Osteocyte (in vitro differentiated cells): ENCODE results near the gene HMGN1. TPM values are rescaled to one million over a fixed set of nuclear protein-coding genes. Genes with fewer than 3 reads are reported as not detected.
"Not testable (repeated sequence)": the region's sequence is repeated elsewhere in the genome, so short reads cannot be mapped to it uniquely, and the experiment has no call there.

Experiments used
- DNase-seq: peaks from one replicate; pipeline ENCODE4 v3.0.0; 2021; ENCODE audit warnings: mixed read lengths; ENCODE audit not compliant: unreplicated experiment; ENCODE audit errors: extremely low spot score
- H3K27ac Mint-ChIP-seq: one replicate; pipeline ENCODE4 v1.8.0; 2021; ENCODE audit warnings: mild to moderate bottlenecking, mixed read lengths; ENCODE audit not compliant: unreplicated experiment
- H3K27me3 Mint-ChIP-seq: one replicate; pipeline ENCODE4 v1.8.0; 2021; ENCODE audit warnings: mixed read lengths; ENCODE audit not compliant: unreplicated experiment
- H3K36me3 Mint-ChIP-seq: one replicate; pipeline ENCODE4 v1.8.0; 2021; ENCODE audit warnings: mixed read lengths; ENCODE audit not compliant: unreplicated experiment
- H3K4me1 Mint-ChIP-seq: one replicate; pipeline ENCODE4 v1.8.0; 2021; ENCODE audit warnings: mixed read lengths; ENCODE audit not compliant: unreplicated experiment
- H3K4me3 Mint-ChIP-seq: one replicate; pipeline ENCODE4 v1.8.0; 2021; ENCODE audit warnings: mild to moderate bottlenecking, moderate library complexity, mixed read lengths; ENCODE audit not compliant: unreplicated experiment
- H3K9me3 Mint-ChIP-seq: one replicate; pipeline ENCODE4 v1.8.0; 2021; ENCODE audit warnings: mixed read lengths; ENCODE audit not compliant: unreplicated experiment
- total RNA-seq: library from RNA; stranded (reverse); gene quantifications from 2 replicates; pipeline ENCODE4 v1.2.1, GENCODE V29; 2021
- TF ChIP-seq, protein P1 (sequence below): fragments of 200-600 bp; sonication (generic); IDR thresholded peaks from 2 replicates; pipeline ENCODE4 v1.5.0; 2021; ENCODE audit warnings: antibody characterized with exemption, mild to moderate bottlenecking, moderate library complexity

Gene HMGN1
- total RNA-seq, 1 donor from 2014 or later, result 289 TPM

DNA sequence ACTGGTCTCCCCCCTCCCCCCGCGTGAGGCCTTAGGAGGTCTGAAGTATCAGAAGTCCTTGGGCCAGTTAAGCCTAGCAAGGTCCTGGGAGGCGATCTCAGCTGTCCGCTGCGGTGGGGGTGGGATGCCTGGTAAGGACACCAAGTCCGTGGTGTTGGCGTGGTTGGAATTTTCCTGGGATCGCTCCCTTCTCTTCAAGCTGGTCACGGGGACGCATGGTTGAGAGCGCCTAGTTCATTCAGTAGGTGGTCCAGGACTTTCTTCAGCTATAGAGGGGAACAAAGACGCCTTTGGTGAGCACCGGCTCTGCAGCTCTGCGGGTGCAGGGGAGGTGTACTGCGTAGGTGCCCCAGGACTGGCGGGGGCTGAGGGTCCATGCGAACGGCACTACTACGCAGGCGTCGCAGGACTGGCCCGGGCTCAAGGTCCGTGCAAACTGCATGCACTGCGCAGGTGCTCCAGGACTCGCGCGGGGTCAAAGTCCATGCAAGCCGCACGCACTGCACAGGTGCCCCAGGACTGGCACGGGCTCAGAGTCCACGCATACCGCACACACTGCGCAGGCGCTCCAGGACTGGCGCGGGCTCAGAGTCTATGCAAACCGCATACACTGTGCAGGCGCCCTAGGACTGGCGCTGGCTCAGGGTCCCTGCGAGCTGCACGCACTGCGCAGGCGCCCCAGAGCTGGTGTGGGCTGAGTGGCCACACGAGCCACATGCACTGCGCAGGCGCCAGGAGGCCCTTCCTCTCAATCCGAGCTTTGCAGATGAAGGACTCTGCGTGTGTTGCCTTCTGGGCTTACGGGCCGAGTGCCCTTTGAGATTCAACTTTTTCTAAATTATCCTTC, 36.6 kb upstream of the HMGN1 start:
- Mint-ChIP-seq H3K36me3 (peaks cover 2% of the 10 kb centered on the region), H3K9me3 (no peaks in the 10 kb centered on the region), H3K4me1 (peaks cover 40% of the 10 kb centered on the region), H3K27me3 (no peaks in the 10 kb centered on the region), H3K27ac (no peak overlapping the region), H3K4me3 (no peak overlapping the region)
- TF ChIP-seq, protein P1, sequence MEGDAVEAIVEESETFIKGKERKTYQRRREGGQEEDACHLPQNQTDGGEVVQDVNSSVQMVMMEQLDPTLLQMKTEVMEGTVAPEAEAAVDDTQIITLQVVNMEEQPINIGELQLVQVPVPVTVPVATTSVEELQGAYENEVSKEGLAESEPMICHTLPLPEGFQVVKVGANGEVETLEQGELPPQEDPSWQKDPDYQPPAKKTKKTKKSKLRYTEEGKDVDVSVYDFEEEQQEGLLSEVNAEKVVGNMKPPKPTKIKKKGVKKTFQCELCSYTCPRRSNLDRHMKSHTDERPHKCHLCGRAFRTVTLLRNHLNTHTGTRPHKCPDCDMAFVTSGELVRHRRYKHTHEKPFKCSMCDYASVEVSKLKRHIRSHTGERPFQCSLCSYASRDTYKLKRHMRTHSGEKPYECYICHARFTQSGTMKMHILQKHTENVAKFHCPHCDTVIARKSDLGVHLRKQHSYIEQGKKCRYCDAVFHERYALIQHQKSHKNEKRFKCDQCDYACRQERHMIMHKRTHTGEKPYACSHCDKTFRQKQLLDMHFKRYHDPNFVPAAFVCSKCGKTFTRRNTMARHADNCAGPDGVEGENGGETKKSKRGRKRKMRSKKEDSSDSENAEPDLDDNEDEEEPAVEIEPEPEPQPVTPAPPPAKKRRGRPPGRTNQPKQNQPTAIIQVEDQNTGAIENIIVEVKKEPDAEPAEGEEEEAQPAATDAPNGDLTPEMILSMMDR, result no peak
- no peak for DNase-seq

DNA sequence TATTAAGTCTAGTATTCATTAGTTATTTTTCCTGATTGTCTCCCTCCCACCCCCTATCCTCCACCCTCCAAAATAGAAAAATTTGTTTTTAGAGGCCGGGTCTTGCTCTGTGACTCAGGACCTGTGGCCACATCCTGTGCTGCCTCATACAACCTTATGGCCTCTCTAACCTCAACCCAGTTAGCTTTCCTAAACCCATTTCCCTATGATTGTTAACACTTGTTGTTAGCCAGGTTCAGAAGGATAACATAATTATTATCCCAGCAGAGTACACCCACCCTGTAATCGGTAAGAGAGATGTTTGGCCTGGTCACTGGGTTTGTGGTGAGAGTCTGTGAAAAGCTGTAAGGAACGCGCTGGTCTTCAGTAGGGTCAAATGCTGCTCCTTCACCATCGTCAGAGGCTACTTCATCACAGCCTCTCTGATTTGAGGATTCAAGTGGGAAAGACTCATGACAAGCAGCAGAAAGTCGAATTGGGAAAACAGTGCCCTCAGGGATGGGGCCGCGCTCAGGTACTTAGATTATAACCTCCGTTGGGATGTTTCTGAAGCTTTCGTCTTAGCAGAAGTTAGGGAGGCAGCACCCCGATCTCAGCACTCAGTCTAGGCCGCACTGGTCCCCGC, 35.9 kb upstream of the HMGN1 start:
- TF ChIP-seq, protein P1, result no peak
- peaks cover 2% of the 10 kb centered on the region for H3K36me3 Mint-ChIP-seq
- H3K9me3 Mint-ChIP-seq, result no peaks in the 10 kb centered on the region
- H3K4me3 Mint-ChIP-seq, result no peak overlapping the region
- DNase-seq, result no peak
- H3K27ac Mint-ChIP-seq, result no peak overlapping the region
- H3K27me3 Mint-ChIP-seq, result no peaks in the 10 kb centered on the region
- H3K4me1 Mint-ChIP-seq, result peaks cover 40% of the 10 kb centered on the region

DNA sequence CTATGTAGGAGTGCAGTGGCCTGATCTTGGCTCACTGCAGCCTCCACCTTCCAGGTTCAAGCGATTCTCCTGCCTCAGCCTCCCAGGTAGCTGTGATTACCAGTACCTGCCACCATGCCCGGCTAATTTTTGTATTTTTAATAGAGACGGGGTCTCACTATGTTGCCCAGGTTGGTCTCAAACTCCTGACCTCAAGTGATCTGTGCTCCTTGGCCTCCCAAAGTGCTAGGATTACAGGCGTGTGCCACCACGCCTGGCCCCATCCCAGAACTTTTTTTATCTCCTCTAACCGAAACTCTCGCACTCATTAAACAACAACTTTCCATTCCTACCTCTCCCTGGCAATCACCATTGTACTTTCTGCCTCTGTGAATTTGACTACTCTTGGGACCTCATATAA, 33.2 kb upstream of the HMGN1 start:
- not testable (repeated sequence) for H3K27me3 Mint-ChIP-seq, H3K9me3 Mint-ChIP-seq, H3K27ac Mint-ChIP-seq, H3K36me3 Mint-ChIP-seq, DNase-seq
- Mint-ChIP-seq H3K4me1 (peaks cover 19% of the 10 kb centered on the region), H3K4me3 (peak overlapping the region; percentile 31)

DNA sequence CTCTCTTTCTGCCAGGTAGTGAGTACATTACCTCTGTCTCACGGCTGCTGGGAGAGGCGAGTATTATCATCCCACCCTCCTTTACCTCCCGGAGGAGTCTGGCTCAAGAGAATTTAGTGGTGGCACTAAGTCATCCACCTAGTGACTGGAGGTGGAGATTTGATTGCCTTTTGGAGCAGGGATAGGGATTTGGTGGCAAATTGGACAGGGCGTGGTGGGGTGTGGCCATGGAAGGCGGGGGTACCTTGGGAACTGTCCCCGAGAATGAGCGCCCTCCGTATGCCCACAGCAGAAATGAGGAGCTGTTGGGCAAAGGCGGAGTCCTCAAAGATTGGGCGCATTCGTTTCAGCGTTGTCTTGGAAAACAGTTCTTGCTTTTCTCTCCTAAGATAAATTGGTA, 32.1 kb upstream of the HMGN1 start:
- Mint-ChIP-seq H3K27me3 (peaks cover 5% of the 10 kb centered on the region), H3K4me3 (peak overlapping the region; percentile 93), H3K27ac (peak overlapping the region; percentile 98), H3K9me3 (no peaks in the 10 kb centered on the region), H3K4me1 (peaks cover 17% of the 10 kb centered on the region), H3K36me3 (peaks cover 2% of the 10 kb centered on the region)
- TF ChIP-seq, protein P1, result no peak
- DNase-seq, result no peak

DNA sequence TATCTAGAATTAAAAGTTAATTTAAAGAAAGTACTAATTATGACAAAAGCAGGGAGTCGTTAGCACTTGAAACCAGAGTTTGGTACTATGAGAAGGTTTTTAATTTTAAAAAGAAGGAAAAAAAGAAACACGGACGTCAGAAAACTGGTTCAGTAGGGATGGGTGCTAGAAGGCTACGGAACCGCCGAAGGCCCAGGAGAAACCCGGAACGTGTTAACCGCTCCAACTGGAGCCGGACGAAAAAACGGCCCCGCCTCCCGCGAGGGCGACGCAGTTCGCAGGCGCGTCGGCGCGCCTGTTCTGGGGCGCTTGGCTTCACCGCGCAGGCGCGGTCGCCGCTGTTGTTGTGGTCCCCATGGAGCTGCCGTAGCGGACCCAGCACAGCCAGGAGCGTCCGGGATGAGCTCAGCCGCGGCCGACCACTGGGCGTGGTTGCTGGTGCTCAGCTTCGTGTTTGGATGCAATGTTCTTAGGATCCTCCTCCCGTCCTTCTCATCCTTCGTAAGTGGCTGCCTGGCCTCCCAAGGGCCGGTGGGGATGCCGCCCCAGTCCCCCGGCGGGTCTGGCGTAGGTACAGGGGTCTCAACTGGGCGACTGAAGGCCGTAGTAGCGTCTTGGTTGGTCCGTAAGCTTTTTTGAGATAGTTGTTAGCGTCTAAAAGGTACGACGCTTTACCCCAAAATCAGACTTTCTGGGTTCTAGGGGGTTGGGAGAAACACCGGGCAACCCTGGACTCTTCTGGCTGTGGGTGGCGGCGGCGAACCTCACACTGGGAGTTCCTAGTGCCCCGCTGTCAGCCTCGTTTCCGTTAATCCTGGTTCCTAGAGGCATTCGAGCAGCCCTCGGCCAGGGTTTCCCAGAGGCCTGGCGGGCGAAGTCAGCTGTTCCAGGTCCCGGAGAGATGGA, 31.4 kb upstream of the HMGN1 start:
- H3K4me3 Mint-ChIP-seq, result peak overlapping the region; percentile 93
- peaks cover 2% of the 10 kb centered on the region for H3K36me3 Mint-ChIP-seq
- peak; percentile 99 for DNase-seq
- TF ChIP-seq, protein P1, result no peak
- H3K27ac Mint-ChIP-seq, result peak overlapping the region; percentile 98
- H3K9me3 Mint-ChIP-seq, result no peaks in the 10 kb centered on the region
- peaks cover 17% of the 10 kb centered on the region for H3K4me1 Mint-ChIP-seq
- peaks cover 11% of the 10 kb centered on the region for H3K27me3 Mint-ChIP-seq
